DMS53 treated with DMSO at 0.1 percent for 48 hours (cell line): Measurements from ENCODE around the gene TCF4.
A peak's percentile ranks its signal among the peaks of the same experiment; 100 is the strongest.

Source experiments
- DNase-seq: peaks from one replicate; lab custom pipeline; 2025; ENCODE audit not compliant: unreplicated experiment; lab: John Stamatoyannopoulos, UW

TCF4 gene

DNA sequence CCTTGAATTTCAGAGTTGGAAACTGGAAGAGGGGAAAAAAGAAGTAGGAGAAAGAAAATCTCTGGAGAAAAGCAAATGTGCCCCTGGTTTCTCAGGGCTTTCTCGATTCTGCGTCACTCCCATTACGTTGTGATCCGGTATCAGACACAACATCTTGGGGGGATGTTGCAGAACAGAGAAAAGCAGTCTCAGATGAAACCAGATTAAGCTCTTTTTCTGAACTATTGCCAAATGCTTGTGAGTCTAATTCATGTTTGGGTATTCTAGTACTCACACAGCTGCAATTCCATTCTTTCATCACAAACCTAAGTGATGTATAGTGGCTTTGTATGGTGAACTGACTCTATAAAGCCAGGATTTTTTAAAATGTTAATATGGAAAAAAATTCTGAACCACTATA, 233.2 kb downstream of the TCF4 start:
- DNase-seq: no peak

- no peak for DNase-seq
These were observed 234.2 kb downstream of the TCF4 start for GRCh38 chr18:55353806-55354205.

DNA sequence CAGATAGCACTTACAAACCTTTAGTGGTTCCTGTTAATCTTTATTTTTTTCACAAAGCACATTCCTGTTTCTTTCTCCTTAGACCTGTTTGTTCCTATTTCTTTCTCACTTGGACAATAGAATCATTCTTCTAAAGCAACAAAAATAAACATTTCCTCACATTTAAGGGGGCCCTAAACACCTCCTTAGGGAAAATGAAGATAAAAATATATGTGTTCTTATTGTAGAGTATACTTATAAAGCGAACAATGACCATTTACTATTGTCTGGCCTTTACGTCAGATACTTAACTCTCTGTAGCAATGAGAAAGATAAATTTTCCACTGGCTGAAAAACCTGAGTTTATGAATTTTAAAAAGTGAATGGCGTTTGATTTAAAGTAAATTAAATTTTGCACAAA, 234.6 kb downstream of the TCF4 start:
- no peak for DNase-seq

DNA sequence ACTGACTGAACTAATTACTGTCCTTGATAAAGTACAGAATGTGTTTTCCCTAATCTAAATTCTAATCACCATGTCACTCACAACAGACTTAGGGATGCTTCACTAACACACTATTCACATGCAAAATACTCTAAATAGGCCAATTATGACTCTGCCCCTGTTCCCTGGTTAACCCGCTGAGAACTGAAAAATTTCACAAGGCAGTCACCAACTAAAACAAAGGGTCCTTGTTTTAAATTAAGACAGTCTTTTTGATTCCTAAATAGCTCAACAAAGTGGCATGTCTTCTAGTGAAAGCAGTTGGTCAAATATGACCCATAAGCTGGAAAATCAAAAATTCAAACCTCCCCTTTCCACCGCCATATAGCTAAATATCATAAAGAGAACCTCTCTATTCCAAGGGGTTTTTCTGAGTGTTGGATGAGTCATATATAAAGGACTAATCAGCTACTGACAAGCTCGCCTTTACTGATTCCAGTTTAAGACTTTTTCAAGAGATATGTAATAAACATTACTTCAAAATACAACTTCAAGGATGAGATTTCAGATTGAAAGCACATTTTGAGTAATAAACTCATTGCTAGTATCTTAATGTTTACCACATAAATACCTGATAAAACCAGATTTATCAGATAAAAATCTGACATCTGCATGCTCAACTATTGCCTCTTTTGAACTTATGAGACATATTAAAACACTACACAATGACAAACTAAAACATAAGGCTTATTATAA, 235.8 kb downstream of the TCF4 start:
- DNase-seq: no peak

DNA sequence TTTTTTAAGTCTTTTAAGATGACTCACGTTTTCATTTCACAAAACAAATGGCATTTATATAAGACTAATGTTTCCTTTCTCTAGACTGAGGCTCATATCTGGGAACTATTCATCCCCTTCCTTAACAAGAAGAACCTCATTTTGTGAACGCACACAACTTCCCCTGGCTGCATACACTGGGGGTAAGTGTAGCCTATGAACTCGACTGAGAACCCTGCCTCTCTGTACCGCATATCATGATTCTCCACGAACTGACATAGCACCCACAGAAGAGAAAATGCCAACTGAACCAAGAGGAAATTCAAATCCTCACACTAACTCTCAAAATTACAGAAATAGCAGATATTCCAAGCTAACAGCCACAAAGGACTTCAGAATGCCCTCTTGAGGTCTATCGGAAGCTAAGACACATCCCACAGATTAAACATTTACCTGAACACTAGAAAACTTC, 236.7 kb downstream of the TCF4 start:
- no peak for DNase-seq

DNA sequence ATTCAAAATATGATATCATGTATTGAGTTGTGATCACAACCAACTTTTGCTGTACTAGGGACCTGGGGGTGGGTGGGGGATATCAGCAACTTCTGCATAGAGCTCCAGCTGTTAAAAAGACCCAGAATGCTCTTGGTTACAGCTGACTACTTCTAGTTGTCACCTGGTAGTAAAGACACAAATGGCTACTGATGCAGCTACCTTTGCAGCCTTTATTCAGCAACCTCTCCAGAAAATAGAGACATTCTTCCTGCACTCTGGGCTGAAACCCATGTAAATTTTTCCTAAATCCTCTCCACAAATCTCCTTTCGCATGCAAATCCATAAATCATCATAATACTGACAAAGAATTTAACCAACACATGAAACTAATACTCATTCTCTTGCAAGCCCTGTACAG, 238.3 kb downstream of the TCF4 start:
- no peak for DNase-seq

DNA sequence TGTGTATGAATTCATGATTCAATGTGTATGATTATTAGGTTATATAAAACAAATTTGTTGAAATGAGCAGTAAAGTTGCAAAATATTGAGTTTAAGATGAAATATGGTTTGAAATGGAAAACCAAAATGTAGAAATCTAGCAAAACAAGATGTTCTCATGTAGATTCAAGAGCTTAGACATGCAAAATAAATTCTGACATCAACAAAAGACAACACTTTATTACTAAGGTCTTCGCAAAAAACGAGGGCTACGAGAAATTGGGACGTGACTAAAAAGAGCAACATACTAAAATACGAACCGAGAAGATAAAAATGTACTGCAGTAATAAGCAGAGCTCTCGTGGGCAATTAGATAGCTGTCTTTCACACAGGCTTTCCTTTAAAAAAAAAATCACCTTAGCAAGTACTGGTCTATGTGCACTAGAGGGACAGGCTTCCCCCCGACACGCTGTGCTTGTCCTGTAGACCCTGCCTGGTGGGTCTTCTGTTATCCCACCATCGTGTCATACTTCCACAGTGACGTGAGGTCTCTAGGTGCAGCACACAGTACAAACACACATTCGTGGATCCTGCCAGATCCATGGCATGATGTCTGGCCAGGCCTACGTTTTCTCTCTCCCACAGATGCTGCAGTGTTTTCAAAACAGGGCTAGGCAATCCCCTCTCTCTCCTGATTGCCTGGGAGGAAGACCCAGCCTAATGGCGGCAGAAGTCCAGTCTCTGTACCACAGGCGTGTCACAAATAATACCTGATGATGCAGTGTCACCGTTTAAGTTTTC, 240.8 kb downstream of the TCF4 start:
- no peak for DNase-seq

GRCh38 chr18:55346387-55346786, 241.6 kb downstream of the TCF4 start:
- no peak for DNase-seq

GRCh38 chr18:55345103-55345950, 242.7 kb downstream of the TCF4 start:
- DNase-seq: no peak

GRCh38 chr18:55343396-55344073, 244.5 kb downstream of the TCF4 start:
- DNase-seq: peak; percentile 34

GRCh38 chr18:55340998-55341397, 247.0 kb downstream of the TCF4 start:
- DNase-seq: no peak

- DNase-seq: no peak
These were observed 248.0 kb downstream of the TCF4 start for GRCh38 chr18:55339990-55340389.

DNA sequence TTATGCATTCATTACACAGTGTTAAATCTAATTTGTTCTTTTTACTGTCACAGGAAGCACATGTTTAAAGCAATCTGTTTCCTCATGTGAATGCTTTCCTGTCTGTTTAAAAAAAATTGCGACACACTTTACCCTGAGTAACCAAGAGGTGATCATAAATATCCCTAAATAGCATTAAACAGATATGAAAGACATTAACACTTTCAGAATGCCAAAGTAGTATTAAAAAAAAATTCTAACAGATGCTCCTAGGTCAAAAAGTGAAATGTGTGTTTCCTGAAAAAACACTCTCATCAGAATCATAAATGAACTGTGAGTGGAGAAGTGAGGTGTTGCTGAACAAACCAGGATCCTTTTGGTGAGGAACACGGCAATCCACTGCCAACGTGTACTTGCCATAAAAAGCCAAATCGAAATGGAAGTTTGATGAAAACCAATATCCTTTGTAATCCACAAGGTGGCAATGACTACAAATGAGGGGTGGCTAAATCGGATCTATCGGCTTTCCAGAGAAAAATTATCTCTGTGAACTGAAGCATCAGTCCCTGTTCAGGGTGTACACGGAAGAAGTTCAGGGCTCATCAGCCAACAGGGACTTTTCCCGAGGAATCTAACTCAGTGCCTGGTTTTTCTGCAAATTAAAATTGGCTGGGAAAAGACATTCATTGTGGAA, 248.9 kb downstream of the TCF4 start:
- no peak for DNase-seq

DNA sequence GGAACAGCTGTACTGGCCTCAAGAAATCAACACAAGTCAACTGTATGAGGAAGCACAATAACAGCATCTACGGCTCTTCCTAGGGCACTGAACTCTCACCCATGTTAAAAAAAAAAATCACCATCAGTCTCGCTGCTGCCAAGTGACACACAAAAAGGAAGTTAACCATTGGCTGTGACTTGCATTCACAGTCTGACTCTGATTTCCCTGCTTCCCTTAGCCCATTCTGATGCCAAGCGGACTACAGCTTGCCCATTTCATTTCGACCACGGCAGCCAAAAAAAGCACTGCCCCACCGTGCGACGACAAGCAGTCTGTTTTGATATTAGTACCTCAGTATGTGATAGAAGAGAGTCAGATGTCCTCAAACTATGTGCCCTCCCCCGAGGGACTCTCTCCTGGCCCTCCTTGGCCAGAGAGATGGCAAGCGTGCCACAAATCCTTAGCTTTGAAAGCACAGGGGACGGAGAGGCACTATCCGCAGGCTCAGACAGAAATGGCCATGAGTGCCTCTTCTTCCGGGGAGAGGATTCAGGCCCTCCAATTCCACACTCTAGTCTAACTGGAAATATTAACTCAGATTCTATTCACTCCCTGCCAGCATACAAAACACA, 250.0 kb downstream of the TCF4 start:
- no peak for DNase-seq

DNA sequence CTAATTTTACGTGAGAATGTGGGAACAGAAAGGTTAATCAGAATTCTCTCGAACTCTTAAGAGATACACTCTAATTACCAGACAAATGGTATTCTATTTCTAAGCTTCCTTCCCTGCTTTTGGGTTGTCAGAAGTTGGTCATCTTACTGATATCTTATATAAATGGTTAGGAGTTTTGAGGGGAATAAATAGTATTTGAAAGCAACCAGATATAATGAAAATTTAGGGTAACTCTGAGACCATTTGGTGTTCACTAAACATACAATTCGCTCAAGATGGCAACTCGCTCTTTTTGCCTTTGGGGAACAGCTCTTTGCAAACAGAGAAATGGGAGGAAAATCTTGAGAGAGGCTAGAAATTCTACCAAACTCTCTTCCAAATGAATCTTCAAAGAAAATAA, 250.9 kb downstream of the TCF4 start:
- DNase-seq: no peak

DNA sequence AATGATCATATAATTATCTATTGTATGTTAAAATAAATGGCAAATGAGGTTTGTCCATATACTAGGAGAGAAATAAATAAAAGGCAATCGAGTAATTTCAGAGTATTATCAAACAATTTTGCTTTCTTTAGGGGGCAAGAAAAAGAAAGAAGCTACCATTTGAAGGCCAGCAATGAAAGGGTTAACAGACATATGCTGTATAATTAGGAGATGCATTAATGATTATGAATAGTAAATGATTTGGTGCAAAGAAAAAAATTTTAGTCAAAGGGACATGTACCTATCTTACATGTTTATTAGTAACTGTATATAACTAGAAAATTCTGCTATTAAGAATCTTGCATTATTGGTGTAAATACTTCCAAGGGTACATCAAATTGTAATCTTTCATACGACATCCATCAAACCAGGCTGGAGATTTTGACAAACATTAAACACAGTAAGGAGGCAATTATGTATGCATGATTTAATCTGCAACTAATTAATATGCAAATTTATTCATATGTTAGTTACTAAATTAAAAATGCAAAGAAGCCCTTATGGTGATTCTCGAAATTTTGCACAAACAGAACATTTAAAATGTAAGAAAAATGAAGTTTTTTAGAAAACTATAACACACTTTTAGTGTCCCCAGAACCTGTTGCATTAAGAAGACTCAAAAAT, 251.4 kb downstream of the TCF4 start:
- no peak for DNase-seq

GRCh38 chr18:55334875-55335274, 253.1 kb downstream of the TCF4 start:
- DNase-seq: no peak

DNA sequence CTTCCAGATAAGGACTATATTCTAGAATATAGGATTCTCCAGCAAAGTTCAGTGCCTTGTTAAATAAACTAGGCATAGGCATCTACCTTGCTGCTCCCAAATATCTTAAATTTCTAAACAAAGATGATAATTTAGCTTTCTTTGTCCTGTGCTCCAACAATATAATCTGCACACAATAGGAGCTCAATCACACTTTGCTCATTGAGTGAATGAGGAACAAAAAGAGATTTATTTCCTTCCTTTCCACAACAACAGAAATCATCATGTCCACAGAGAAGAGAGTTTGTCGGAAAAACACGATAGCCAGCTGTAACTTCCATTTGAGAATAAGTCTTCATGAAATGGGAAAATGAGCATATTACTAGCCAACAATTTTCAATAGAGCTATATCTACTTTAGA, 256.7 kb downstream of the TCF4 start:
- DNase-seq: no peak

- DNase-seq: no peak
These were observed 259.7 kb downstream of the TCF4 start for GRCh38 chr18:55328301-55328700.

DNA sequence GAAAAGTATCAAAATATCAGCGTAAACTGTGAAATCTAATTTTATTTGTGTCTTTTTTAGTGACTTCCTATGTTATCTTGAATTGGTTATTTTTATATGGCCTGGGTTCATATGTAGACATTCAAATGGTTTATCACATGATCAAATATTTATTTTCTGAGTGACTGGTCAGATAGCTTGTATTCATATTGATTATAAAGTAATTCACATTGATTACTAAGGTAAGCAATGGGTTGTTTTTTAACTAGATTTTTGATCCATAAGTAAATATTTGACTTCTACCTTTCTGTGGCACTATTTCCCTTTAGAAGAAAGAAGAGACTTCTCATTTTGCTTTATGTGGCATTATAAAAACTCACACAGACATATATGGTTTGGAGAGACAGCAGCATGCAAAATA, 260.5 kb downstream of the TCF4 start:
- DNase-seq: peak; percentile 58
